ENCODE measurements around the gene IFITM1. TPM values are rescaled to one million over a fixed set of nuclear protein-coding genes. Genes with fewer than 3 reads are reported as not detected.
"Not testable (repeated sequence)": the region's sequence is repeated elsewhere in the genome, so short reads cannot be mapped to it uniquely, and the experiment has no call there.

IFITM1 gene
- total RNA-seq, 1 experiment from 2014 or later = 3.1 TPM

DNA sequence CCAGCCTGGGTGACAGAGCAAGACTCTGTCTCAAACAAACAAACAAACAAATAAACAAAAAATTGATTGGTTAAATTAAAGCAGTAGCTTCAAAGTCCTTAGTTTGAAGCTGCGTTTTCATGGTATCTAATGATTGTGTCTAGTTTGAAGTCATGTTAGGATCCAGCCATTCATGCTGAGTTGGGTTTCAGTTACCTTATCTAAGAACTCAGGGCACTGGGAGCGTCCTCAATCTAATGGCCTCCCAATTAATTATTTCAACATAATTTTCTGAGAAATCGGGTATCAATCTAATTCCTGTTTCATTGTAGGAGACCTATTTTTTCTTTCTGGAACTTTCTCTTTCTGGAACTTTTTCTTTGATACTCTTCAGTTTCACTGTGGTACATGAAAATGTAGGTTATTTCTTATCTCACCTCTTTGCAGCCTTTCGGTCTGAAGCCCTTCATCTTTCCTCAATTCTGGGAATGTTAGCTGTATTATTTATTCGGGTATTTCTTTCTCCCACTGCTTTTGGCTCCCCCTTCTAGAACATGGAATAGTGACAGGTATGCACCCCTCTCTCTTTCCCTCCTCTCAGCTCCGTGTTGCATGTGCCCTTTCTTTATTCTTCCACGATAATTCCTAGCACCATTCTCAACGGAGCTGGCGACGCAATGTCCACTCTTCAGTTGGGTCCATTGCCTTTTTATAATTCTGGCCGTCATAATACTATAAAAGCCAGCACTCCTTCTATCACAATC lies 31.2 kb downstream of the IFITM1 start:
- DNase-seq (ENCODE audit: low spot score) = no peak

DNA sequence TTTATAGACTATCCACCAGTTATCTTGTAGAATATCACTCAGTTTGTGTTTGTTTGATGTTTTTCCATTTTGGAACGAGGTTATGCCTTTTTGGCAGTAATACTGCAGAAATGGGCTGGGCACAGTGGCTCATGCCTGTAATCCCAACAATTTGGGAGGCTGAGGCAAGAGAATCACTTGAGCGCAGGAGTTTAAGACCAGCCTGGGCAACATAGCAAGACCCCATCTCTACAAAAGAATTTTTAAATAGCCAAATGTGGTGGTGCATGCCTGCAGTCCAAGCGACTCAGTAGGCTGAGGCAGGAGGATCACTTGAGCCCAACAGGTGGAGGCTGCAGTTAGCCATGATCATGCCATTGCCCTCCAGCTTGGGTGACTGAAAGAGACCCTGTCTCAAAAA lies 32.7 kb downstream of the IFITM1 start:
- DNase-seq (ENCODE audit: low spot score) = no peak

DNA sequence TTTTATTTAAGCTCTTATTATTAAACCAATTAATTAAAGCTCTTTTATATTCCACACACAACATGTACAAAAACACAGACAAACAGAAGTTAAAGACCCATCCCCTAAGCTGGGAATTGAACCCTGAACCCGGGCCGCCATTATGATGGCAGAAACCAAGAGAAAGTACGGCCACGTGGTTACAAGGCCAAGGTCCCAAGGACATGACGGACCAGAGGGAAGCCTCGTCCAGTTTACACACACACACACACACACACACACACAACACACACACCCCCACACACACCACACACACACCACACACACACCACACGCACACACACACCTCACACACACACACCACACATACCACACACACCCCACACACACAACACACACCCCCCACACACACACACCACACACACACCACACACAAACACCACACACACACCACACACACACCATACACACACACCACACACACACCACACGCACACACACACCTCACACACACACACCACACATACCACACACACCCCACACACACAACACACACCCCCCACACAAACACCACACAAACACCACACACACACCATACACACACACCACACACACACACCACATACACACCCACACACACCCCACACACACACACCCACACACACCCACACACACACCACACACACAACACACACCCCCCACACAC lies 35.6 kb downstream of the IFITM1 start:
- DNase-seq (ENCODE audit: low spot score) = not testable (repeated sequence)

- DNase-seq (ENCODE audit: low spot score) = not testable (repeated sequence)
These were observed 36.3 kb downstream of the IFITM1 start for GRCh38 chr11:350033-350722.

DNA sequence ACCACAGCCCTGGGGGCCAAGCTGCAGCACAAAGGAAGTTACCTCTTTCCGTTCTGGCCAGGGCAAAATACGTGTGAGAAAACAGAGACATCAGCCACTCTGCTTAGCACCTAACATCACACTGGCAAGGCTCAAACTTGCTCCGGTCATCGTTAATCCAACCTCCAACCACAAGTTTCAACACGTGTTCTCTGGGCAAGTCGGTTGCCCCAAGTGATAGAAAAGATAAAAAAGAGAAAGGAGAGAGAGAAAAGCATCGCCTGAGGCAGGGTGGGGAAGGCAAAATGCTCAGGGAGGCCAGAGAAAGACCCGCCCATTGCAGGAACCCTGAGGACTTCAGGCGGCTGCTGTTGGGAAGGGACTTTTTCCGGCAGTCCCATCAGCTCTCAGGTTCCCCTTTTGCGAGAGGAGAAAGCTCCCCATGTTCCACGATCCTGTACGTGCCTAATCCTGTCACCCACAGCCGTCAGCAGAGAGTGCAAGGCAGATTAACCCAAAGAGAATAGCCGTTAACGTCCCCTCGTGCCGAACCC lies 36.9 kb downstream of the IFITM1 start:
- peak; percentile 60 for DNase-seq (ENCODE audit: low spot score)

DNA sequence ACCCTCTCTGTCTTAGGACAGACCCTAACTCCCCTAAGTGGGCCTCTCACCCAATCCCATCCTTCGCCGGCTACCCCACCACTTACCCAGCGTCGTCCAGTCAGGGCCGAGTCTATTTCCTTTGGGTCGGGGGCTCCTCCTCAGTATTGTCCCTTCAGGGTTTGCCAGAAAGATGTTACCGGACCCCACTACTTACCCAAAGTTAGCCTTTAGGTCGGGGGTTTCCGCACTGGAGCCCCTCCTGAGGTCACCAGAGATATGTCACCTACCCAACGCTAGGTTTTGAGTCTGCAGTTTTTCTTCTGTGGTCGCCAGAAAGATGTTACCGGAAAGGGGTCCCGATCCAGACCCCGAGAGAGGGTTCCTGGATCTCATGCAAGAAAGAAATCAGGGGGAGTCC lies 37.6 kb downstream of the IFITM1 start:
- no peak for DNase-seq (ENCODE audit: low spot score)

GRCh38 chr11:352456-353031 lies 38.7 kb downstream of the IFITM1 start:
- no peak for DNase-seq (ENCODE audit: low spot score)

DNA sequence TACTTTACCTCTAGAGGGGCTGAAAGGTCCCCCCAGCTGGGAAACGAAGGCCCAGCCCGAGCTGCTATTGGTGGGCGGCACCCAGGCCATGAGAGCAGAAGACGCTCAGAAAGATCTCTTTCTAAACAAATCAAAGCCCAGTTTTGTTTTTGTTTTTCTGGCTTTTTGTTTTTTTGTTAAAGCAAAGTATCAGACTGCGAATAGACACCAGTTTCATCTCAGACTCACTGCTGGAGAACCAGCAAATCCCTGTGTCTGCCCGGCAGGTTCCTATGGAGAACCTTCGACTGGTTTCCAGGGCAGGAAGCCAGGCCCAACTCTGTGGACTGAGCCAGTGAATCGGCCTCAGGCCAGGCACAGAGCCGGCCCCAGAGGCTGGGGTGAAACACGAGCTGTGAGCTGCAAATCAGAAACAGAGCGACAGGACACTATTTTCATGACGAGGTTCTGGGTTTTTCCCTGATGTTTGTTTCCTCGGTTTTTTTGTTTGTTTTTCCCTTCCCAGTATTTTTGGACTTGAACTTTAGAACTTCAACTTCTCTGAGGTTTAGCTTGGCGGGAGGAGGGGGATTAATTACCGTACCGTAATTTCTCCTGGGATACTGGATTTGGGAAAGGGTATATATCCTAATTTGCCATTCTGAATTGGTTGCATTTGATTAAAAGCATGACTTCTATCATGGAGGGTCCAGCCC lies 39.5 kb downstream of the IFITM1 start:
- no peak for DNase-seq (ENCODE audit: low spot score)

DNA sequence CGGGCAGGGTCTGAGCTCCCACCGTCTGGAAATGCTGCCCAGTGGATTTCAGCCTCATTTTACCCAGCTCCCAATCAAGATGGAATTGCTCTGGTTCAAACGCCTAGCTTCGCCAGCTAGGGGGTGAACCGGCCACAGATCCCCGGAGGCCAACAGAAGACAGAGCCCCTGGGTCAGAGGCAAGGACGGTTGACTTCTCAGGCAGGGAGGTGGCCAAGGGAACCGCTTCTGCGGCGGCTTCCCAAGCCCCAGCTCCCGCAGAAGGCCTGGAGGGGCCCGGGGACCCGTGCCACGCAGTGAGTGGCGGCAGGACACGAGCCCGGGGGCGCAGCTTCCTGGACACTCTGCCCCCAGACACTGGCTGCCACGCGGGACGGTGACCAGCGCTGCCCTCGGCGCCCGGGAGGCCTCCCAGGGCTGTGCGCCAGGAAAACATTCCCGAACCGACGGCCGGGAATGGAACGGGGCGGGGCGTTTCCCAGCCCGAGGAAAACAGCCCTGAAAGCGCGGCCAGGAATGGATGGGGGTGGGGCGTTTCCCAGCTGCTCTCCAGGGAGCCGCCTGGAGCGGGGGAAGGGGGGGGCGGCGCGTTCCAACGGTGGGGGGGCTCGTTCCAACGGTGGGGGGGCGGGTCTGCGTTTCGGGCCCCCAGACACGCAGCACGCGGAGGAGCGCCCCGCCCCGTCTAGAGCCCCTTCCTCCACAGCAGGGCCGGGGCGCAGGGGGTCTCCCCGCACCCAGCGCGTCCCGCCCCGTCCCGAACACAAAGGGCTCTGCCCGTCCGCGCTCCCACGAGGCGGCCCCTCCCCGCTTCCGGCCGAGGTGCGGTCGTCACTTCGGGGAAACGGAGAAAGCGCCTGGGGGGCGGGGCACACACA lies 42.0 kb downstream of the IFITM1 start:
- DNase-seq (ENCODE audit: low spot score) = peak; percentile 89

- no peak for DNase-seq (ENCODE audit: low spot score)
These were observed 42.8 kb downstream of the IFITM1 start for GRCh38 chr11:356610-357009.

DNA sequence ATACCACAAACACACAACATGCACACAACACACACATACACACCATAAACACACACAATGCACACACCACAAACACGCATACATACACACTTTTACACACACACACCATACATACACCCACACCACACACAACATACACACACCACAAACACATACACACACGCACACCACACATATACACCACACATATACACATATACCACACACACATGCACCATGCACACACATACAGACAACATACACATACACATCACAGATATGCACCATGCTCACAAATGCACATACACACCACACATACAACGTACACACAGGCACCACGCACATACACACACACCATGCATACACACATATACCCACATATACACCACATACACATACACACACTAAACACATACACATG lies 43.7 kb downstream of the IFITM1 start:
- DNase-seq (ENCODE audit: low spot score) = no peak

GRCh38 chr11:358129-358800 lies 44.4 kb downstream of the IFITM1 start:
- DNase-seq (ENCODE audit: low spot score) = no peak

DNA sequence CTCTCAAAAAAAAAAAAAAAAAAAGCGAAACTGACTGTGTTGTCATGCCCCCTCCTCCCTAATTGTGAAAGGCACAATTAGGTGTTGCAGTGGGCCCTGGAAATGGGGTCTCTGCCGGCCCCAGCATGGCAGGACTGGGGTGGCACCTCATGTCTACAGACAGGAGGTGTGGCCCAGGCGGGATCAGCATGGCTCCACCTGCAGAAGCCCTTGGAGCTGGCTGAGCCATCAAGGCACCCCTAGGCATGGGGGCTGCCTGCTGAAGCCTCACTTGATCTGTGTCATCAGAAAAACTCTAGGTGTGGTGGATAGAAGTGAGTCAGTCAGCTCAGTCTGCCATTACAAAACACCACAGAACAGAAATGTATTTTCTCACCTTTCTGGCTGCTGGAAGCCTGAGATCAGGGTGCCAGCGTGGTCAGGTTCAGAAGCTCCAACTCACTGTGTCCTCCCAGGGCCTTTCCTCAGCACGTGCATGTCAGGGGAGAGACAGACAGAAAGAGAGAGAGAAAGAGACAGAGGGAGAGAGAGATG lies 45.4 kb downstream of the IFITM1 start:
- DNase-seq (ENCODE audit: low spot score) = peak; percentile 18

- DNase-seq (ENCODE audit: low spot score) = no peak
These were observed 46.8 kb downstream of the IFITM1 start for GRCh38 chr11:360326-361280.

DNA sequence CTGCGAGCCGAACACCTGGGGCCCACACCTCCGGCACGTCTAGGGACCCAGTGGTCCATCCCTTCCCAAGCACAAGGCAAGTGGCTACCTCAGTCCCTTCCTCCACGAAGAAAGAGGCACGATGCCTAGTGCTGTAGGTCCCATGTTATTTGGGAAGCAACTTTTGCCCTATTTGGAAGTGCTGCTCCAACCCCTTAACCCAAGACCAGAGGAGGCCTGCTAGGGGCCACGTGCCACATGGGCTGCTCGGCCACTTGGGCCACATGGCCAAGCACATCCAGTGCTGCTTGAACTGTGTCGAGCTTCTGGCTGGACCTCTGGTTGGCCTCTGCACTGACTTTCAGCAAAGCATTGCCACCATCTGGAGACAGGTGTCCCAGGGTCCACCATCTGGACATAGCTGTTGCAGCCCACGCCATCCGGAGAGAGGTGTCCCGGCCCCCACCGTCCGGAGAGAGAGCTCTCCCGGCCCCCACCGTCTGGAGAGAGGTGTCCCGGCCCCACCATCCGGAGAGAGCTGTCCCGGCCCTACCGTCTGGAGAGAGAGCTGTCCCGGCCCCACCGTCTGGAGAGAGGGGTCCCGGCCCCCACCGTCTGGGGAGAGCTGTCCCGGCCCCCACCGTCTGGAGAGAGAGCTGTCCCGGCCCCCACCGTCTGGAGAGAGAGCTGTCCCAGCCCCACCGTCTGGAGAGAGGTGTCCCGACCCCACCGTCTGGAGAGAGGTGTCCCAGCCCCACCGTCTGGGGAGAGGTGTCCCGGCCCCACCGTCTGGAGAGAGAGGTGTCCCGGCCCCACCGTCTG lies 49.0 kb downstream of the IFITM1 start:
- DNase-seq (ENCODE audit: low spot score) = no peak

DNA sequence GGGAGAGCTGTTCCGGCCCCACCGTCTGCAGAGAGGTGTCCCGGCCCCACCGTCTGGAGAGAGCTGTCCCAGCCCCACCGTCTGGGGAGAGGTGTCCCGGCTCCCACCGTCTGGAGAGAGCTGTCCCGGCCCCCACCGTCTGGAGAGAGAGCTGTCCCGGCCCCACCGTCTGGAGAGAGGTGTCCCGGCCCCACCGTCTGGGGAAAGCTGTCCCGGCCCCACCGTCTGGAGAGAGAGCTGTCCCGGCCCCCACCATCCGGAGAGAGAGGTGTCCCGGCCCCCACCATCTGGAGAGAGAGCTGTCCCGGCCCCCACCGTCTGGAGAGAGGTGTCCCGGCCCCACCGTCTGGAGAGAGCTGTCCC lies 49.6 kb downstream of the IFITM1 start:
- not testable (repeated sequence) for DNase-seq (ENCODE audit: low spot score)

DNA sequence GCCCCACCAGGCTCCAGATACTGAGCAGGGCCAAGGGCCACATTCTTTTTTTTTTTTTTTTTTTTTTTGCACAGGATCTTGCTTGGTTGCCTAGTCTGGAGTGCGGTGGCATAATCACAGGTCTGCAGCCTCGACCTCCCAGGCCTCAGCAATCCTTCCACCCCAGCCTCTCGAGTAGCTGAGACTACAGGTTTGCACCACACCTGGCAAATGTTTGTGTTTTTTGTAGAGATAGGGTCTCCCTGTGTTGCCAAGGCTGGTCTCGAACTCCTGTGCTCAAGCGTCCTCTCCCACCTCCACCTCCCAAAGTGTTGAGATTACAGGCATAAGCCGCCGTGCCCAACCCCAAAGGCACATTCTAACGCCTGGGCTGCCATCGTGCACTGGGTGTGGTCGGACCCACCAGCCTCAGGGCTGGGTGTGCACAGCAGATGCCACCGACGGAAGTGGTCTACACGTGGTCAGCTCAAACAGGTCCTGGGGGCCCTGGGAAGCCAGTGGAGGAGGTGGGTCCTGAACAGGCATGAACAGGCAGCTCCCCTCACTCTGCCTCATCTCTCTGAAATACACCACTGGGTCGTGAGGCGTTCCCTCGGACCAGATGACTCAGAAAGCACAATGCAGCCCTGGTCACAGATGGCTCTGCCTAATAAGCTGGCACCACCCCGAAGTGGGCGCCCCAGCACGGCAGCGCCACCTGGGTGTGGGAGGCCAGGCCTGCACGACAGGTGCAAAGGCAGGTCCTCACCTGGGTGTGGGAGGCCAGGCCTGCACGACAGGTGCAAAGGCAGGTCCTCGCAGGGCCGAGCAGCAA lies 50.3 kb downstream of the IFITM1 start:
- DNase-seq (ENCODE audit: low spot score) = peak; percentile 89

Measured in A172 (cell line).